Measurements from ENCODE around the gene ARHGAP9. TPM values are rescaled to one million over a fixed set of nuclear protein-coding genes. Genes with fewer than 3 reads are reported as not detected.
A peak's percentile ranks its signal among the peaks of the same experiment; 100 is the strongest.
"Not testable (repeated sequence)": the region's sequence is repeated elsewhere in the genome, so short reads cannot be mapped to it uniquely, and the experiment has no call there.

Gene ARHGAP9
- total RNA-seq, 1 experiment from 2014 or later, result 0.44 TPM

DNA sequence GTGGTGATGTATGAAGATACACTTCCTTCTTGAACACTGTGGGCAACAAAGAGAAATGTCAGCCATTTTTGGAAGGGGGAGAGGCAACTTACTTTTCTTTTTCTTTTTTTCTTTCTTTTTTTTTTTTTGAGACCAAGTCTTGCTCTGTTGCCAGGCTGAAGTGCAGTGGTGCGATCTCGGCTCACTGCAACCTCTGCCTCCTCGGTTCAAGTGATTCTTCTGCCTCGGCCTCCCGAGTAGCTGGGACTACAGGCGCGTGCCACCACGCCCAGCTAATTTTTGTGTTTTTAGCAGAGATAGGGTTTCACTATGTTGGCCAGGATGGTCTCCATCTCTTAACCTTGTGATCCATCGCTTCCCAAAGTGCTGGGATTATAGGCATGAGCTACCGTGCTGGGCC is 38.1 kb upstream of the ARHGAP9 start:
- not testable (repeated sequence) for DNase-seq (ENCODE audit: low read depth)

DNA sequence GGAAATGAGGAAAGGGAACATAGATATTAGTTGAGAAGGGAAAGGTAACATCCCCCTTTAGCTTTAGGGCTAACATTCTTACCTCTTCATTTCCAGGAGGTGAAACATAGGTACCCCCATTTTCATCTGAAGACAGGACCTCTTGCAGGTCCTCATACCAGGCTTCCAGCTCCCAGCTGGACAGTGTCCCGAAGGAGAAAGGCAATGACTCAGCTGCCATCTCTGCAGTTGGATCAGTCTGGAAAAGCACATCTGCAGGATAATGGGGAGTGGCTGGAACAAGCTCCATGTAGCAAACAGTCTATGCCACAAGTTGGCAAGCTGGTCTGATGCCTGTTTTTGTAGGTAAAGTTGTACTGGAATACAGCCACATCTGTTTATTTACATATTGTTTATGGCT is 37.5 kb upstream of the ARHGAP9 start:
- DNase-seq (ENCODE audit: low read depth), result peak; percentile 47

DNA sequence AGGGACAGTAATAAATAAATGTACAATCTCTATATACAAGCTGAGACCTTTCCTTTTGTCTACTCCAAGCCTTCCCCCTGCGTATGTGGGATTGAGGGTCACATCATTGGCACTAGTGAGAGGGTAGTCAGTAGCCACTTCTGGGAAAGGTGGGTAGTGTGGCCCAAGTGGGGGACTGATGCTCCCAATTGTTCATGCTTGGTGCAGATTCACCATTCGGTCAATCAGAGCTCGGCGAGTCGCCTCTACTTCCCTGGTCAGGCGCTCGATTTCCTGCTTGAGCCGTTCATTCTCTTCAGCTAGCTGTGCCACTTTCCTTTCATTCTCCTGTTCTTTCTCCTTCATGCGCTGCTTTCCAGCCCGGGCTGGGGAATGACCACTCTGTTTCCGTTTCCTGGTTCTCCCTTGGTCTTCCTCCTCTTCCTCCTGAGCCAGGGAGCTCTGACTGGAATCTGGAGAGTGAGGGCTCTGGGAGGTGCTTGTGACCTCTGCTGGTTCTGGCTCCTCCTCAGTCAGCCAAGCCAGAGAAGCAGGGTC is 37.0 kb upstream of the ARHGAP9 start:
- DNase-seq (ENCODE audit: low read depth), result no peak

GRCh38 chr12:57515934-57516541 is 36.4 kb upstream of the ARHGAP9 start:
- peak; percentile 10 for DNase-seq (ENCODE audit: low read depth)

- no peak for DNase-seq (ENCODE audit: low read depth)
Observed at GRCh38 chr12:57515408-57515933, 35.8 kb upstream of the ARHGAP9 start.

DNA sequence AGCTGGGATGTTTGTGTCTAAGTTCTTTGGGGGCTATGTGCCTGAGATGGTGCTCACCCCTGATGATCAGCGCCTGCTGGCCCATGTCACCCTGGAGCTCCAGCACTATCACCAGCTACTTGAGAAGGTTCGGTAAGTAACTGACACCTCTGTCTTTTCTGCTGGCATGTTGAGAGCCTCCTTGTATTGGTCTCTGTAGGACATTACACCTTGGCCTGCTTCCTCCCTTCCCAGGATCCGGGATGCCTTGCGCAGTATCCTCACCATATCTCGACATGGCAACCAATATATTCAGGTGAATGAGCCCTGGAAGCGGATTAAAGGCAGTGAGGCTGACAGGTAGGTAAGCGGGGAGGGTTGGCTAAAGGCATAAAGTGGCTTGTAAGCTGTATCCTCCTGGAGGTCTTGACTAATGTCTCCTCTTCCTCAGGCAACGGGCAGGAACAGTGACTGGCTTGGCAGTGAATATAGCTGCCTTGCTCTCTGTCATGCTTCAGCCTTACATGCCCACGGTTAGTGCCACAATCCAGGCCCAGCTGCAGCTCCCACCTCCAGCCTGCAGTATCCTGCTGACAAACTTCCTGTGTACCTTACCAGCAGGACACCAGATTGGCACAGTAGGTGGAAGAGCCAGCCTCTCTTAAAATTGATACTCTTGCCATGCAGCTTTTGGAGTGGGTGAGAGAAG is 35.2 kb upstream of the ARHGAP9 start:
- DNase-seq (ENCODE audit: low read depth), result peak; percentile 19

GRCh38 chr12:57514246-57514645 is 34.6 kb upstream of the ARHGAP9 start:
- DNase-seq (ENCODE audit: low read depth), result not testable (repeated sequence)

GRCh38 chr12:57513677-57514076 is 34.0 kb upstream of the ARHGAP9 start:
- not testable (repeated sequence) for DNase-seq (ENCODE audit: low read depth)

DNA sequence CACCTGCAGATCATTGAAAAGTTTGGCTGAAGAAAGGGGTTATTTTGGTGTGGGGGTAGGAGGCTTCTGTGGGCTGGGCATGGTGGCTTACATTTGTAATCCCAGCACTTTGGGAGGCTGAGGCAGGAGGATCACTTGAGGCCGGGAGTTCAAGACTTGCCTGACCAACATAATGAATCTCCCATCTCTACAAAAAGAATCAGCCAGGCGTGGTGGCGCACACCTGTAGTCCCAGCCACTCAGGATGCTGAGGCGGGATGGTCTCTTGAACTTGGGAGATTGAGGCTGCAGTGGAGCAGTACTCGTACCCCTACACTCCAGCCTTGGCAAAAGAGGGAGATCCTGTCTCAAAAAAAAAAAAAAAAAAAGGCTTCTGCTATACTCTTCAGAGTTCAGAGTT is 33.6 kb upstream of the ARHGAP9 start:
- no peak for DNase-seq (ENCODE audit: low read depth)

DNA sequence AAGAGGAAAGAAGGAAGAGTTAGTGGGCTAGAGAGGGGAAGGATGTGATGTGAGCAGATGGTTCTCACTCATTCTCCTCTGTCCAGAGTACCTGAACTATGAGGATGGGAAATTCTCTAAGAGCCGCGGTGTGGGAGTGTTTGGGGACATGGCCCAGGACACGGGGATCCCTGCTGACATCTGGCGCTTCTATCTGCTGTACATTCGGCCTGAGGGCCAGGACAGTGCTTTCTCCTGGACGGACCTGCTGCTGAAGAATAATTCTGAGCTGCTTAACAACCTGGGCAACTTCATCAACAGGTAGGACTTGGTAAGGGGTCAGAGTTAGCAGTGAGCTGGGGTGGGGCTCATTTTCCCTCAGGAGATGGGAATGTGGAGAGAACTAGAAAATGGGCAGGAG is 33.0 kb upstream of the ARHGAP9 start:
- no peak for DNase-seq (ENCODE audit: low read depth)

DNA sequence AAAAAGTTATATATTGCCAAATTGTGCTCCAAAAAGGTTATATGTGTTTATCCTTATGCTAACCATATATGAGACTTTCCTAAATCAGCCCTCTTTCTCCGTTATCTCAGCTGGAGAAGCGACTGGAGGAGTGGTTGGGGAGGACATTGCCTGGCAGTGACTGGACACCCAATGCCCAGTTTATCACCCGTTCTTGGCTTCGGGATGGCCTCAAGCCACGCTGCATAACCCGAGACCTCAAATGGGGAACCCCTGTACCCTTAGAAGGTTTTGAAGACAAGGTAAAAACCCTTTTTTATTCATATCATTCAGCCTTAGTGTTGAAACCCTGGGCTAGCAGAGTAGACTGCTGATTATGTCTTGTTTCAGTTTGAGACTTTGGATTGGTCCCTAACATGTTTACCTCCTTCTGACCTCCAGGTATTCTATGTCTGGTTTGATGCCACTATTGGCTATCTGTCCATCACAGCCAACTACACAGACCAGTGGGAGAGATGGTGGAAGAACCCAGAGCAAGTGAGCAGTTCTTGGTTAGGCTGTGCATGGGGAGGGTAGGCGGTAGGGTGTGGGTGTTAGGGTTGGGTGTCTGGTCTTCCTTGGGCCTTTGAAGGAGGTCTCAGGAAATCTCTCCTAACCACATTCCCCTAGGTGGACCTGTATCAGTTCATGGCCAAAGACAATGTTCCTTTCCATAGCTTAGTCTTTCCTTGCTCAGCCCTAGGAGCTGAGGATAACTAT is 32.1 kb upstream of the ARHGAP9 start:
- DNase-seq (ENCODE audit: low read depth), result no peak

DNA sequence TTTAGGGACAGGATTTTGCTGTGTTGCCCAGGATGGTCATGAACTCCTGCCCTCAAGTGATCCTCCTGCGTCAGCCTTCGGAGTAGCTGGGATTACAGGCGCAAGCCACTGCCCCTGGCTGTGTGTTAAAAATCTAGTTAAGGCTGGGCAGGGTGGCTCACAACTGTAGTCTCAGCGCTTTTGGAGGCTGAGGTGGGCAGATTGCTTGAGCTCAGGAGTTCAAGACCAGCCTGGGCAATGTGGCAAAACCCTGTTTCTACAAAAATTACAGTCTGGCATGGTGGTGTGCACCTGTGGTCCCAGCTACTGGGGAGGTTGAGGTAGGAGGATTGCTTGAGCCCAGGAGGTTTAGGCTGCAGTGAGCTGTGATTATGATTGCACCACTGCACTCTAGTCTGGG is 31.5 kb upstream of the ARHGAP9 start:
- DNase-seq (ENCODE audit: low read depth), result no peak

GRCh38 chr12:57507796-57508195 is 28.1 kb upstream of the ARHGAP9 start:
- DNase-seq (ENCODE audit: low read depth), result not testable (repeated sequence)

DNA sequence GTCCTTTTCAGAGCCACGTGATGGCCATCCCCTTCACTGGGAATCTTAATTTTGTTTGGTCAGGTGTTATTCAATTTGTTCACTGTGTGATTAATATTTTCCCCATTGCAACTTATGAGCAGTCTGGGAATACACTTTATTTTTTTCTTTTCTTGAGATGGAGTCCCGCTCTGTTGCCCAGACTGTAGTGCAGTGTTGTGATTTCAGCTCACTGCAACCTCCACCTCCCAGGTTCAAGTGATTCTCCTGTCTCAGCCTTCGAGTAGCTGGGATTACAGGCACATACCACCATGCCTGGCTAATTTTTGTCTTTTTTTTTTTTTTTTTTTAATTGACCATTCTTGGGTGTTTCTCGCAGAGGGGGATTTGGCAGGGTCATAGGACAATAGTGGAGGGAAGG is 26.9 kb upstream of the ARHGAP9 start:
- DNase-seq (ENCODE audit: low read depth), result not testable (repeated sequence)

DNA sequence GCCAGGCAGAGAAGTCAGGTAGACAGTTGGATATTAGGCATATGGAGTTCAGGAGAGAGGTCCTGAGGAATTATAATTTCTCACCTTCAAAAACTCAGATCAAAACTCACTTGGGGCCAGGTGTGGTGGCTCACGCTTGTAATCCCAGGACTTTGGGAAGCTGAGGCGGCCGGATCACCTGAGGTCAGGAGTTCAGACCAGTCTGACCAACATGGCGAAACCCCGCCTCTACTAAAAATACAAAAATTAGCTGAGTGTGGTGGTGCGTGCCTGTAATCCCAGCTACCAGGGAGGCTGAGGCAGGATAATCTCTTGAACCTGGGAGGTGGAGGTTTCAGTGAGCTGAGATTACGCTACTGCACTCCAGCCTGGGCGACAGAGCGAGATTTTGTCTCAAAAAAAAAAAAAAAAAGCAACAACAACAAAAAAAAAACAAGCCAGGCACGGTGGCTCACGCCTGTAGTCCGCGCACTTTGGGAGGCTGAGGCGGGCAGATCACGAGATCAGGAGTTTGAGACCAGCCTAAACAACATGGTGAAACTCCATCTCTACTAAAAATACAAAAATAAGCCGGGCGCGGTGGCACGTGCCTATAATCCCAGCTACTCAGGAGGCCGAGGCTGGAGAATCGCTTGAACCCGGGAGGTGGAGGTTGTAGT is 22.8 kb upstream of the ARHGAP9 start:
- DNase-seq (ENCODE audit: low read depth), result not testable (repeated sequence)

GRCh38 chr12:57500213-57500612 is 20.5 kb upstream of the ARHGAP9 start:
- DNase-seq (ENCODE audit: low read depth), result no peak

- no peak for DNase-seq (ENCODE audit: low read depth)
Observed at GRCh38 chr12:57498571-57498970, 18.9 kb upstream of the ARHGAP9 start.

DNA sequence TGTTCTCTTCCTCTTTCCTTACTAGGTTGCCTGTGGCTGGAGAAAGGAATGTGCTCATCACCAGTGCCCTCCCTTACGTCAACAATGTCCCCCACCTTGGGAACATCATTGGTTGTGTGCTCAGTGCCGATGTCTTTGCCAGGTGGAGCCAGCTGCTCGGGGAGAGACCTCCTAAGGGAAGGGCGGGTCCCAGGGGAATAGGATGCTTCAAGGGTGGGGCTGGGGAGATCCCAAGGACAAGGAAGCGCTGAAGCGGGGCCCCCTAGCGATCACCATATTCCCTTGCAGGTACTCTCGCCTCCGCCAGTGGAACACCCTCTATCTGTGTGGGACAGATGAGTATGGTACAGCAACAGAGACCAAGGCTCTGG is 18.5 kb upstream of the ARHGAP9 start:
- DNase-seq (ENCODE audit: low read depth), result no peak

DNA sequence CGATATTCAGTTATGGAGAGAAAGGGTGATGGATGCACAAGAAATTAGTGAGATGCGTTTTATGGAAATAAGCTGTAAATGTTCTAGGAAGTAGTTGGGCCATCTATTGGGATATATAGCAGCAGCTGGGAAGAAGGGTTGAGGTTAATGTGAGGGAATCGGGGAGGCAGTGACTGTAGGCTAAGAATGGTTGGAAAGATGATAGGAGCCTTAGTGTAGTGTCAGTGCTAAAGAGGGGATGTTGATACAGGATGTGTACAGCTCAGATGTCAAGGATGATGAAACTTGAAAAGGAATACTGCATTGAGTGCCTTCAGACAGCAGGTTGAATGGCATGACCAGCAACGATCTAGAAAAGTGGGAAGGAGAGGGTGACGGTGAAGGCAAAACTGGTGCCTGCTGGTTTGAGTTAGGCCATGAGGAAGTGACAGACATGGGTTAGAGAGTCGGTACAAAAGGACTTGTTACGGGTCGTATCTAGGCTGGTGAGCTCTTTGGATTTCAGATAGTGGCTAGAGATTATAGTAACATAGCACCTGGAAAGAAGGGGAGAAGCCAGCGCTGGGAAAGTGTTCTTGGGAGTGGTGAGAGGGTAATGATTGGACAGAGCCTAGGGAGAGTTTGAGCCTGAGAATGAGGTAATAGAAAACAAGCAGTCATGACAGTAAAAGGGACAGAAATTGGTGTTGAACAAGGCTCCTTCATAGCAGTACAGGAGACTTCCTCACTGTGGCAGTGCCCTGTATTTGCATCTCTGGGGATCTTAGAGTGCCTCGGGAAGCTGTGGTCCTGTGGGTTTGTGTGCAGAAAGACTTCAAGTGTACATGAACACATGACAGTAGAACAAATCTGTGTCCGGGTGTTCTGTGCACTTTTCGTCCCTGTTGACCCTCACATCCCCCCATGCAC is 17.8 kb upstream of the ARHGAP9 start:
- DNase-seq (ENCODE audit: low read depth), result no peak

GRCh38 chr12:57496822-57497221 is 17.2 kb upstream of the ARHGAP9 start:
- no peak for DNase-seq (ENCODE audit: low read depth)

Measured in M059J (cell line).